ENCODE data around the gene TMEM39B. TPM values are rescaled to one million over a fixed set of nuclear protein-coding genes. Genes with fewer than 3 reads are reported as not detected.

The TMEM39B gene
- total RNA-seq, 1 donor from 2014 or later = 14.1 TPM

DNA sequence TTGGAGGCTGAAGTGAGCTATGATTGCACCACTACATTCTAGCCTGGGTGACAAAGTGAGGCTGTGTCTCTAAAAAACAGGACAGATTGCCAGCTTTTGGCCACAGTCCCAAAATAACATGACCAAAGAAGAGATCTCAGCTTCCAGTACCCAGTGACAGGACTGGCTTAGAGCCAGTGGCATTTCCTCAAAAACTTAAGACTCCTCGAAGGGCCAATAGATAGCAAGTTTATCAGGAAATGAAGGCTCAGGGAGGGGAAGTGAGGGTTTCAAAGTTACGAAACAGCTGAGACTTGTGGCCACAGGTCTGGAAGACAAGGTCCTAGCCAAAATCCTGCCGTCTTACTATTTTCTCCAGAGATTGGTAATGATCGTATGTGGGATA is 6.3 kb upstream of the TMEM39B start:
- no peak for DNase-seq (ENCODE audit: low spot score)

GRCh38 chr1:32068957-32069588 is 3.7 kb upstream of the TMEM39B start:
- DNase-seq (ENCODE audit: low spot score) = no peak
- peak overlapping the region; percentile 83 for H3K27ac Mint-ChIP-seq (ENCODE audit: unreplicated experiment)
- TF ChIP-seq, protein P1, sequence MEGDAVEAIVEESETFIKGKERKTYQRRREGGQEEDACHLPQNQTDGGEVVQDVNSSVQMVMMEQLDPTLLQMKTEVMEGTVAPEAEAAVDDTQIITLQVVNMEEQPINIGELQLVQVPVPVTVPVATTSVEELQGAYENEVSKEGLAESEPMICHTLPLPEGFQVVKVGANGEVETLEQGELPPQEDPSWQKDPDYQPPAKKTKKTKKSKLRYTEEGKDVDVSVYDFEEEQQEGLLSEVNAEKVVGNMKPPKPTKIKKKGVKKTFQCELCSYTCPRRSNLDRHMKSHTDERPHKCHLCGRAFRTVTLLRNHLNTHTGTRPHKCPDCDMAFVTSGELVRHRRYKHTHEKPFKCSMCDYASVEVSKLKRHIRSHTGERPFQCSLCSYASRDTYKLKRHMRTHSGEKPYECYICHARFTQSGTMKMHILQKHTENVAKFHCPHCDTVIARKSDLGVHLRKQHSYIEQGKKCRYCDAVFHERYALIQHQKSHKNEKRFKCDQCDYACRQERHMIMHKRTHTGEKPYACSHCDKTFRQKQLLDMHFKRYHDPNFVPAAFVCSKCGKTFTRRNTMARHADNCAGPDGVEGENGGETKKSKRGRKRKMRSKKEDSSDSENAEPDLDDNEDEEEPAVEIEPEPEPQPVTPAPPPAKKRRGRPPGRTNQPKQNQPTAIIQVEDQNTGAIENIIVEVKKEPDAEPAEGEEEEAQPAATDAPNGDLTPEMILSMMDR (IDR thresholded peaks at IDR 0.05) = no peak
- peaks cover 52% of the 10 kb centered on the region for H3K4me1 Mint-ChIP-seq (ENCODE audit: low read depth)
- no peak overlapping the region for H3K4me3 Mint-ChIP-seq (ENCODE audit: unreplicated experiment)
- H3K9me3 Mint-ChIP-seq (ENCODE audit: low read depth) = no peaks in the 10 kb centered on the region
- H3K27me3 Mint-ChIP-seq (ENCODE audit: low read depth) = no peaks in the 10 kb centered on the region
- no peaks in the 10 kb centered on the region for H3K36me3 Mint-ChIP-seq (ENCODE audit: low read depth)

More for the DNA sequence above, 6.3 kb upstream of the TMEM39B start:
- peak overlapping the region; percentile 42 for H3K27ac Mint-ChIP-seq (ENCODE audit: unreplicated experiment)
- TF ChIP-seq, protein P1 (IDR thresholded peaks at IDR 0.05) = no peak
- H3K27me3 Mint-ChIP-seq (ENCODE audit: low read depth) = no peaks in the 10 kb centered on the region
- peaks cover 4% of the 10 kb centered on the region for H3K36me3 Mint-ChIP-seq (ENCODE audit: low read depth)
- peaks cover 59% of the 10 kb centered on the region for H3K4me1 Mint-ChIP-seq (ENCODE audit: low read depth)
- H3K4me3 Mint-ChIP-seq (ENCODE audit: unreplicated experiment) = no peak overlapping the region
- no peaks in the 10 kb centered on the region for H3K9me3 Mint-ChIP-seq (ENCODE audit: low read depth)

- Mint-ChIP-seq H3K36me3 (ENCODE audit: low read depth) (peaks cover under 1% of the 10 kb centered on the region), H3K27ac (ENCODE audit: unreplicated experiment) (peak overlapping the region; percentile 93), H3K27me3 (ENCODE audit: low read depth) (no peaks in the 10 kb centered on the region), H3K9me3 (ENCODE audit: low read depth) (no peaks in the 10 kb centered on the region), H3K4me1 (ENCODE audit: low read depth) (peaks cover 50% of the 10 kb centered on the region), H3K4me3 (ENCODE audit: unreplicated experiment) (peak overlapping the region; percentile 91)
- TF ChIP-seq, protein P1 (IDR thresholded peaks at IDR 0.05) = no peak
- DNase-seq (ENCODE audit: low spot score) = no peak
Measured at GRCh38 chr1:32071758-32072621, 749 bp upstream of the TMEM39B start.

- TF ChIP-seq, protein P1 (IDR thresholded peaks at IDR 0.05) = peak; percentile 68
- peak overlapping the region; percentile 91 for H3K4me3 Mint-ChIP-seq (ENCODE audit: unreplicated experiment)
- H3K27me3 Mint-ChIP-seq (ENCODE audit: low read depth) = no peaks in the 10 kb centered on the region
- peak overlapping the region; percentile 93 for H3K27ac Mint-ChIP-seq (ENCODE audit: unreplicated experiment)
- H3K36me3 Mint-ChIP-seq (ENCODE audit: low read depth) = peaks cover 8% of the 10 kb centered on the region
- H3K4me1 Mint-ChIP-seq (ENCODE audit: low read depth) = peaks cover 45% of the 10 kb centered on the region
- H3K9me3 Mint-ChIP-seq (ENCODE audit: low read depth) = no peaks in the 10 kb centered on the region
- DNase-seq (ENCODE audit: low spot score) = no peak
Measured at GRCh38 chr1:32073299-32074229, 825 bp downstream of the TMEM39B start.

- Mint-ChIP-seq H3K27ac (ENCODE audit: unreplicated experiment) (peak overlapping the region; percentile 53), H3K4me3 (ENCODE audit: unreplicated experiment) (peak overlapping the region; percentile 7), H3K27me3 (ENCODE audit: low read depth) (no peaks in the 10 kb centered on the region), H3K36me3 (ENCODE audit: low read depth) (peaks cover 10% of the 10 kb centered on the region), H3K4me1 (ENCODE audit: low read depth) (peaks cover 36% of the 10 kb centered on the region), H3K9me3 (ENCODE audit: low read depth) (no peaks in the 10 kb centered on the region)
- no peak for DNase-seq (ENCODE audit: low spot score)
- TF ChIP-seq, protein P1 (IDR thresholded peaks at IDR 0.05) = no peak
Measured at GRCh38 chr1:32074841-32075240, 2.1 kb downstream of the TMEM39B start.
